ENCODE results near the gene C1orf105.
A peak's percentile ranks its signal among the peaks of the same experiment; 100 is the strongest.
"Not testable (repeated sequence)": the region's sequence is repeated elsewhere in the genome, so short reads cannot be mapped to it uniquely, and the experiment has no call there.

The C1orf105 gene

GRCh38 chr1:172427191-172427590, 6.7 kb downstream of the C1orf105 start:
- Histone ChIP-seq H3K27ac (ENCODE audit: poor library complexity, severe bottlenecking) (no peak overlapping the region), H3K27me3 (ENCODE audit: insufficient read depth, poor library complexity, severe bottlenecking) (no peaks in the 10 kb centered on the region), H3K9me3 (ENCODE audit: severe bottlenecking) (no peaks in the 10 kb centered on the region), H3K4me3 (ENCODE audit: severe bottlenecking) (no peak overlapping the region), H3K36me3 (ENCODE audit: low read depth) (no peaks in the 10 kb centered on the region), H3K4me1 (ENCODE audit: insufficient read depth, poor library complexity, severe bottlenecking) (peaks cover 15% of the 10 kb centered on the region)
- DNase-seq (ENCODE audit: low spot score): no peak
- ATAC-seq (ENCODE audit: low read depth): no peak
- TF ChIP-seq CTCF (IDR thresholded peaks at IDR 0.05; ENCODE audit: poor library complexity, severe bottlenecking): no peak

GRCh38 chr1:172429331-172430127, 9.0 kb downstream of the C1orf105 start:
- H3K27ac ChIP-seq (ENCODE audit: poor library complexity, severe bottlenecking): no peak overlapping the region
- H3K27me3 ChIP-seq (ENCODE audit: insufficient read depth, poor library complexity, severe bottlenecking): no peaks in the 10 kb centered on the region
- H3K9me3 ChIP-seq (ENCODE audit: severe bottlenecking): no peaks in the 10 kb centered on the region
- no peak for DNase-seq (ENCODE audit: low spot score)
- TF ChIP-seq CTCF (IDR thresholded peaks at IDR 0.05; ENCODE audit: poor library complexity, severe bottlenecking): peak; percentile 93
- H3K36me3 ChIP-seq (ENCODE audit: low read depth): no peaks in the 10 kb centered on the region
- H3K4me1 ChIP-seq (ENCODE audit: insufficient read depth, poor library complexity, severe bottlenecking): peaks cover 10% of the 10 kb centered on the region
- peak; percentile 48; the same call in 1 of the 3 replicates for ATAC-seq (ENCODE audit: low read depth)
- H3K4me3 ChIP-seq (ENCODE audit: severe bottlenecking): no peak overlapping the region

- Histone ChIP-seq H3K4me3 (ENCODE audit: severe bottlenecking) (no peak overlapping the region), H3K36me3 (ENCODE audit: low read depth) (no peaks in the 10 kb centered on the region), H3K4me1 (ENCODE audit: insufficient read depth, poor library complexity, severe bottlenecking) (peaks cover 10% of the 10 kb centered on the region), H3K27ac (ENCODE audit: poor library complexity, severe bottlenecking) (no peak overlapping the region), H3K9me3 (ENCODE audit: severe bottlenecking) (no peaks in the 10 kb centered on the region), H3K27me3 (ENCODE audit: insufficient read depth, poor library complexity, severe bottlenecking) (no peaks in the 10 kb centered on the region)
- ATAC-seq (ENCODE audit: low read depth) (no peak), DNase-seq (ENCODE audit: low spot score) (no peak)
- TF ChIP-seq CTCF (IDR thresholded peaks at IDR 0.05; ENCODE audit: poor library complexity, severe bottlenecking): no peak
Measured at GRCh38 chr1:172430128-172430454, 9.6 kb downstream of the C1orf105 start.

- H3K27ac ChIP-seq (ENCODE audit: poor library complexity, severe bottlenecking): no peak overlapping the region
- no peak for DNase-seq (ENCODE audit: low spot score)
- no peak for ATAC-seq (ENCODE audit: low read depth)
- TF ChIP-seq CTCF (IDR thresholded peaks at IDR 0.05; ENCODE audit: poor library complexity, severe bottlenecking): no peak
- H3K4me1 ChIP-seq (ENCODE audit: insufficient read depth, poor library complexity, severe bottlenecking): peaks cover 10% of the 10 kb centered on the region
- H3K27me3 ChIP-seq (ENCODE audit: insufficient read depth, poor library complexity, severe bottlenecking): no peaks in the 10 kb centered on the region
- H3K4me3 ChIP-seq (ENCODE audit: severe bottlenecking): no peak overlapping the region
- H3K9me3 ChIP-seq (ENCODE audit: severe bottlenecking): no peaks in the 10 kb centered on the region
- H3K36me3 ChIP-seq (ENCODE audit: low read depth): no peaks in the 10 kb centered on the region
Measured at GRCh38 chr1:172431204-172431603, 10.7 kb downstream of the C1orf105 start.

- no peaks in the 10 kb centered on the region for H3K36me3 ChIP-seq (ENCODE audit: low read depth)
- H3K27ac ChIP-seq (ENCODE audit: poor library complexity, severe bottlenecking): peak overlapping the region; percentile 23
- H3K4me3 ChIP-seq (ENCODE audit: severe bottlenecking): no peak overlapping the region
- DNase-seq (ENCODE audit: low spot score): peak; percentile 76
- peaks cover 10% of the 10 kb centered on the region for H3K4me1 ChIP-seq (ENCODE audit: insufficient read depth, poor library complexity, severe bottlenecking)
- no peaks in the 10 kb centered on the region for H3K9me3 ChIP-seq (ENCODE audit: severe bottlenecking)
- H3K27me3 ChIP-seq (ENCODE audit: insufficient read depth, poor library complexity, severe bottlenecking): no peaks in the 10 kb centered on the region
- peak; percentile 96 for ATAC-seq (ENCODE audit: low read depth)
- TF ChIP-seq CTCF (IDR thresholded peaks at IDR 0.05; ENCODE audit: poor library complexity, severe bottlenecking): no peak
Measured at GRCh38 chr1:172431721-172432192, 11.3 kb downstream of the C1orf105 start.

- peaks cover 11% of the 10 kb centered on the region for H3K36me3 ChIP-seq (ENCODE audit: low read depth)
- not testable (repeated sequence) for H3K4me3 ChIP-seq (ENCODE audit: severe bottlenecking); H3K4me1 ChIP-seq (ENCODE audit: insufficient read depth, poor library complexity, severe bottlenecking); ATAC-seq (ENCODE audit: low read depth); DNase-seq (ENCODE audit: low spot score); H3K27ac ChIP-seq (ENCODE audit: poor library complexity, severe bottlenecking); H3K9me3 ChIP-seq (ENCODE audit: severe bottlenecking); H3K27me3 ChIP-seq (ENCODE audit: insufficient read depth, poor library complexity, severe bottlenecking)
Measured at GRCh38 chr1:172437183-172437582, 16.7 kb downstream of the C1orf105 start.
